RWPE2 (cell line): ENCODE results near the gene ATN1.

Experiments
- ATAC-seq: fragments of 200-7000 bp; cut with Tn5 transposase; 3 replicates; pipeline ENCODE4 v1.9.1; 2021; ENCODE audit warnings: low read depth
- DNase-seq: peaks from one replicate; pipeline ENCODE4 v3.0.0-alpha.2; 2020; ENCODE audit warnings: low spot score
- H3K27ac ChIP-seq: fragments of 450-650 bp; 2 replicates; pipeline ENCODE4 v1.5.1; 2017; ENCODE audit warnings: mild to moderate bottlenecking; ENCODE audit not compliant: poor library complexity, severe bottlenecking
- H3K27me3 ChIP-seq: fragments of 250-450 bp; sonication (Bioruptor Pico); 2 replicates; pipeline ENCODE4 v1.5.1; 2021; ENCODE audit warnings: mild to moderate bottlenecking, moderate library complexity; ENCODE audit not compliant: insufficient read depth, poor library complexity, severe bottlenecking
- H3K36me3 ChIP-seq: fragments of 250-450 bp; sonication (Bioruptor Pico); 2 replicates; pipeline ENCODE4 v1.5.1; 2020; ENCODE audit warnings: low read depth, mild to moderate bottlenecking, moderate library complexity
- H3K4me1 ChIP-seq: fragments of 250-450 bp; sonication (Bioruptor Pico); 2 replicates; pipeline ENCODE4 v1.5.1; 2021; ENCODE audit warnings: mild to moderate bottlenecking, moderate library complexity; ENCODE audit not compliant: insufficient read depth, poor library complexity, severe bottlenecking
- H3K4me3 ChIP-seq: fragments of 250-450 bp; sonication (Bioruptor Pico); 2 replicates; pipeline ENCODE4 v1.5.1; 2021; ENCODE audit warnings: mild to moderate bottlenecking, moderate library complexity; ENCODE audit not compliant: severe bottlenecking
- H3K9me3 ChIP-seq: fragments of 250-450 bp; sonication (Bioruptor Pico); 2 replicates; pipeline ENCODE4 v1.5.1; 2021; ENCODE audit warnings: mild to moderate bottlenecking, moderate library complexity; ENCODE audit not compliant: severe bottlenecking
- TF ChIP-seq, protein P1 (sequence below): fragments of 450-650 bp; IDR thresholded peaks from one replicate; pipeline ENCODE4 v1.5.1; 2017; ENCODE audit warnings: mild to moderate bottlenecking, moderate library complexity; ENCODE audit not compliant: poor library complexity, severe bottlenecking

Gene ATN1

GRCh38 chr12:6899837-6900519 is 27.8 kb upstream of the ATN1 start:
- DNase-seq: no peak

DNA sequence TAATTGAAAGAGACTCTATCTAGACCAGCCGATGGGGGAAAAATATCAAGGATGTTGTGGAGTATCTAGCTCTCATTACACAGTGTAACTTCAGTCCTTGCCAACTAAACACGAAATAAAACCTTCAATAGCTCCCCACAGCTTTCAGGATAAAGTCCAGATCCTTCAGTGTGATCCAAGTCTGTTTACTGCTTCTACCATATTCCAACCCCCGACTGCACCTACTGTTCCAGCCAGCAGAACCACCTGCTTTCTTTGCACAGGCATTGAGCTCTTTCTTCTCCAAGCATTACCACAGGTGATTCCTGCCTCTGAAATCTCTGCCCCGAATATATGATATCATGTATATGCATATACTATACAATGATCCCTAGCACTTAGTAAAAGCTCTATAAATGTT is 25.3 kb upstream of the ATN1 start:
- ATAC-seq (no peak), DNase-seq (no peak)
- no peaks in the 10 kb centered on the region for H3K36me3 ChIP-seq
- H3K27ac ChIP-seq: no peak overlapping the region
- H3K27me3 ChIP-seq: no peaks in the 10 kb centered on the region
- H3K4me1 ChIP-seq: peaks cover 4% of the 10 kb centered on the region
- no peaks in the 10 kb centered on the region for H3K9me3 ChIP-seq
- TF ChIP-seq, protein P1, sequence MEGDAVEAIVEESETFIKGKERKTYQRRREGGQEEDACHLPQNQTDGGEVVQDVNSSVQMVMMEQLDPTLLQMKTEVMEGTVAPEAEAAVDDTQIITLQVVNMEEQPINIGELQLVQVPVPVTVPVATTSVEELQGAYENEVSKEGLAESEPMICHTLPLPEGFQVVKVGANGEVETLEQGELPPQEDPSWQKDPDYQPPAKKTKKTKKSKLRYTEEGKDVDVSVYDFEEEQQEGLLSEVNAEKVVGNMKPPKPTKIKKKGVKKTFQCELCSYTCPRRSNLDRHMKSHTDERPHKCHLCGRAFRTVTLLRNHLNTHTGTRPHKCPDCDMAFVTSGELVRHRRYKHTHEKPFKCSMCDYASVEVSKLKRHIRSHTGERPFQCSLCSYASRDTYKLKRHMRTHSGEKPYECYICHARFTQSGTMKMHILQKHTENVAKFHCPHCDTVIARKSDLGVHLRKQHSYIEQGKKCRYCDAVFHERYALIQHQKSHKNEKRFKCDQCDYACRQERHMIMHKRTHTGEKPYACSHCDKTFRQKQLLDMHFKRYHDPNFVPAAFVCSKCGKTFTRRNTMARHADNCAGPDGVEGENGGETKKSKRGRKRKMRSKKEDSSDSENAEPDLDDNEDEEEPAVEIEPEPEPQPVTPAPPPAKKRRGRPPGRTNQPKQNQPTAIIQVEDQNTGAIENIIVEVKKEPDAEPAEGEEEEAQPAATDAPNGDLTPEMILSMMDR: no peak
- no peak overlapping the region for H3K4me3 ChIP-seq

More at GRCh38 chr12:6899837-6900519, 27.8 kb upstream of the ATN1 start:
- no peaks in the 10 kb centered on the region for H3K27me3 ChIP-seq
- TF ChIP-seq, protein P1: no peak
- no peaks in the 10 kb centered on the region for H3K9me3 ChIP-seq
- H3K4me1 ChIP-seq: peaks cover 4% of the 10 kb centered on the region
- H3K4me3 ChIP-seq: no peak overlapping the region
- no peaks in the 10 kb centered on the region for H3K36me3 ChIP-seq
- no peak overlapping the region for H3K27ac ChIP-seq
- no peak for ATAC-seq

- TF ChIP-seq, protein P1: no peak
- Histone ChIP-seq H3K36me3 (no peaks in the 10 kb centered on the region), H3K9me3 (no peaks in the 10 kb centered on the region), H3K27me3 (no peaks in the 10 kb centered on the region), H3K27ac (peak overlapping the region; percentile 25), H3K4me1 (peaks cover 4% of the 10 kb centered on the region), H3K4me3 (no peak overlapping the region)
- DNase-seq: no peak
- ATAC-seq: no peak
Measured at GRCh38 chr12:6903722-6904121, 24.0 kb upstream of the ATN1 start.

- Histone ChIP-seq H3K27me3 (no peaks in the 10 kb centered on the region), H3K4me1 (peaks cover 4% of the 10 kb centered on the region), H3K9me3 (no peaks in the 10 kb centered on the region), H3K27ac (peak within 1 kb of the TSS; percentile 25), H3K4me3 (peak within 1 kb of the TSS; percentile 46), H3K36me3 (no peaks in the 10 kb centered on the region)
- DNase-seq: peak; percentile 95
- TF ChIP-seq, protein P1: no peak
- ATAC-seq: peak; percentile 96
Measured at GRCh38 chr12:6904280-6905276, 23.2 kb upstream of the ATN1 start, which contains the start of gene LRRC23. Gene LRRC23, plus strand, starts transcription at chr12:6904822. Its CDS starts 812 bp downstream, at chr12:6905634.
